ENCODE measurements around the gene KSR2. TPM values are rescaled to one million over a fixed set of nuclear protein-coding genes. Genes with fewer than 3 reads are reported as not detected.

Gene KSR2
- total RNA-seq, 1 donor from 2014 or later = 0.10 TPM

GRCh38 chr12:117528538-117528937 is 440.3 kb downstream of the KSR2 start:
- DNase-seq = no peak

- DNase-seq = peak; percentile 2
Measured at GRCh38 chr12:117527479-117527855, 441.3 kb downstream of the KSR2 start.

GRCh38 chr12:117526757-117527478 is 441.9 kb downstream of the KSR2 start:
- no peak for DNase-seq

- DNase-seq = no peak
Measured at GRCh38 chr12:117525766-117526165, 443.0 kb downstream of the KSR2 start.

- no peak for DNase-seq
Measured at GRCh38 chr12:117524806-117525205, 444.0 kb downstream of the KSR2 start.

- peak; percentile 56 for DNase-seq
Measured at GRCh38 chr12:117523971-117524370, 444.8 kb downstream of the KSR2 start.

- DNase-seq = no peak
Measured at GRCh38 chr12:117522559-117522958, 446.2 kb downstream of the KSR2 start.

GRCh38 chr12:117521867-117522266 is 446.9 kb downstream of the KSR2 start:
- DNase-seq = no peak

GRCh38 chr12:117521346-117521745 is 447.4 kb downstream of the KSR2 start:
- DNase-seq = no peak

- no peak for DNase-seq
Measured at GRCh38 chr12:117518594-117519270, 450.1 kb downstream of the KSR2 start.

GRCh38 chr12:117517219-117517739 is 451.5 kb downstream of the KSR2 start:
- no peak for DNase-seq

GRCh38 chr12:117516034-117516433 is 452.8 kb downstream of the KSR2 start:
- DNase-seq = no peak

GRCh38 chr12:117514016-117514415 is 454.8 kb downstream of the KSR2 start:
- no peak for DNase-seq

GRCh38 chr12:117513353-117513752 is 455.4 kb downstream of the KSR2 start:
- DNase-seq = no peak

GRCh38 chr12:117508468-117508867 is 460.3 kb downstream of the KSR2 start:
- no peak for DNase-seq

GRCh38 chr12:117507548-117507947 is 461.2 kb downstream of the KSR2 start:
- DNase-seq = no peak

- no peak for DNase-seq
Measured at GRCh38 chr12:117506333-117506732, 462.5 kb downstream of the KSR2 start.

- no peak for DNase-seq
Measured at GRCh38 chr12:117502633-117503032, 466.2 kb downstream of the KSR2 start.

GRCh38 chr12:117502233-117502632 is 466.6 kb downstream of the KSR2 start:
- no peak for DNase-seq

GRCh38 chr12:117501076-117501869 is 467.5 kb downstream of the KSR2 start:
- peak; percentile 76 for DNase-seq

- no peak for DNase-seq
Measured at GRCh38 chr12:117499759-117500485, 468.9 kb downstream of the KSR2 start.

- DNase-seq = no peak
Measured at GRCh38 chr12:117498880-117499279, 469.9 kb downstream of the KSR2 start.
